ENCODE measurements around the gene PEAK1.
"Not testable (repeated sequence)": the region's sequence is repeated elsewhere in the genome, so short reads cannot be mapped to it uniquely, and the experiment has no call there.

PEAK1 gene

GRCh38 chr15:77168141-77168540, 251.8 kb downstream of the PEAK1 start:
- DNase-seq, result no peak

GRCh38 chr15:77167406-77167805, 252.5 kb downstream of the PEAK1 start:
- no peak for DNase-seq

GRCh38 chr15:77163781-77164384, 256.0 kb downstream of the PEAK1 start:
- DNase-seq, result no peak

GRCh38 chr15:77162872-77163633, 256.9 kb downstream of the PEAK1 start:
- DNase-seq, result no peak

GRCh38 chr15:77160562-77161478, 259.1 kb downstream of the PEAK1 start:
- DNase-seq, result no peak

GRCh38 chr15:77156000-77156399, 263.9 kb downstream of the PEAK1 start:
- not testable (repeated sequence) for DNase-seq

GRCh38 chr15:77148191-77148590, 271.7 kb downstream of the PEAK1 start:
- no peak for DNase-seq

GRCh38 chr15:77145370-77145769, 274.5 kb downstream of the PEAK1 start:
- DNase-seq, result no peak

GRCh38 chr15:77144492-77145070, 275.3 kb downstream of the PEAK1 start:
- no peak for DNase-seq

- DNase-seq, result no peak
These were observed 275.9 kb downstream of the PEAK1 start for GRCh38 chr15:77144026-77144425.

- DNase-seq, result no peak
These were observed 276.3 kb downstream of the PEAK1 start for GRCh38 chr15:77143616-77144015.

- no peak for DNase-seq
These were observed 276.7 kb downstream of the PEAK1 start for GRCh38 chr15:77143191-77143590.

GRCh38 chr15:77140220-77140619, 279.7 kb downstream of the PEAK1 start:
- DNase-seq, result no peak

GRCh38 chr15:77139312-77139711, 280.6 kb downstream of the PEAK1 start:
- no peak for DNase-seq

GRCh38 chr15:77138167-77138522, 281.8 kb downstream of the PEAK1 start:
- DNase-seq, result no peak

- no peak for DNase-seq
These were observed 284.7 kb downstream of the PEAK1 start for GRCh38 chr15:77135181-77135580.

GRCh38 chr15:77130315-77130930, 289.5 kb downstream of the PEAK1 start:
- DNase-seq, result no peak

GRCh38 chr15:77127626-77128025, 292.3 kb downstream of the PEAK1 start:
- no peak for DNase-seq

- DNase-seq, result no peak
These were observed 293.2 kb downstream of the PEAK1 start for GRCh38 chr15:77126529-77127326.

GRCh38 chr15:77123854-77124253, 296.1 kb downstream of the PEAK1 start:
- no peak for DNase-seq

GRCh38 chr15:77122576-77122975, 297.3 kb downstream of the PEAK1 start:
- DNase-seq, result no peak

- no peak for DNase-seq
These were observed 298.3 kb downstream of the PEAK1 start for GRCh38 chr15:77121599-77121998.

All from activated CD4-positive, alpha-beta T cell treated with anti-CD3 and anti-CD28 coated beads, Interleukin-2, Interleukin-6, amounts not matched to agents 100 ng/mL and 50 ng/mL, durations not matched to agents 16 hours and 8 hours (primary cell).